GM13977 (cell line): ENCODE results near the gene NME8.

ENCODE experiments used
- DNase-seq: peaks from one replicate; pipeline ENCODE4 v3.0.0; 2012; ENCODE audit warnings: low spot score
- in situ Hi-C: fragments of 300-500 bp; cut with MboI; formaldehyde crosslinking; loops from one replicate; pipeline ENCODE4 v1.12.0; 2022; ENCODE audit warnings: low sequenced_read_pairs, low pct_unique_long_range_greater_than_20kb, mixed read lengths, inconsistent platforms; ENCODE audit not compliant: unreplicated experiment
- TF ChIP-seq, protein P1 (sequence below): IDR thresholded peaks from 2 replicates; pipeline ENCODE4 v1.5.1; 2012; ENCODE audit warnings: mild to moderate bottlenecking, control low read depth; ENCODE audit not compliant: insufficient read depth; ENCODE audit errors: extremely low read depth, missing control alignments

NME8 gene

DNA sequence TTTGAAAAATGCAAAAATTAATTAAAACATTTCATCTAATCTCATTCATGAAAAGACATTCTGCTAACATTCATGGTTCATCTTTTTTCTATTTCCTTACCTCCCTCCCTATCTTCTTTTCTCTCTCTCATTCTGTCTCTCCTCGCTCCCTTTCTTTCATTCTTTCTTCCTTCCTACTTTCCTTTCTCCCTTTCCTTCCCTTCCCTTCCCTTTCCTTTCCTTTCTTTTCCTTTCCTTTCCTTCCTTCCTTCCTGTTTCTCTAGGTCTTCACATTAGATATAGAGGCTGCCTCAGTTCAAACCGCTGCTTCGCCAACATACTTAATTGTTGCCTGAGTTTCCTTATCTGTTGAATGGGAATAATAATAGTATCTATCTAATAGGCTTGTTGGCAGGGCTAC, 46.3 kb downstream of the NME8 start:
- no peak for DNase-seq
- TF ChIP-seq, protein P1, sequence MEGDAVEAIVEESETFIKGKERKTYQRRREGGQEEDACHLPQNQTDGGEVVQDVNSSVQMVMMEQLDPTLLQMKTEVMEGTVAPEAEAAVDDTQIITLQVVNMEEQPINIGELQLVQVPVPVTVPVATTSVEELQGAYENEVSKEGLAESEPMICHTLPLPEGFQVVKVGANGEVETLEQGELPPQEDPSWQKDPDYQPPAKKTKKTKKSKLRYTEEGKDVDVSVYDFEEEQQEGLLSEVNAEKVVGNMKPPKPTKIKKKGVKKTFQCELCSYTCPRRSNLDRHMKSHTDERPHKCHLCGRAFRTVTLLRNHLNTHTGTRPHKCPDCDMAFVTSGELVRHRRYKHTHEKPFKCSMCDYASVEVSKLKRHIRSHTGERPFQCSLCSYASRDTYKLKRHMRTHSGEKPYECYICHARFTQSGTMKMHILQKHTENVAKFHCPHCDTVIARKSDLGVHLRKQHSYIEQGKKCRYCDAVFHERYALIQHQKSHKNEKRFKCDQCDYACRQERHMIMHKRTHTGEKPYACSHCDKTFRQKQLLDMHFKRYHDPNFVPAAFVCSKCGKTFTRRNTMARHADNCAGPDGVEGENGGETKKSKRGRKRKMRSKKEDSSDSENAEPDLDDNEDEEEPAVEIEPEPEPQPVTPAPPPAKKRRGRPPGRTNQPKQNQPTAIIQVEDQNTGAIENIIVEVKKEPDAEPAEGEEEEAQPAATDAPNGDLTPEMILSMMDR: no peak
- in situ Hi-C loops: no loop called here

DNA sequence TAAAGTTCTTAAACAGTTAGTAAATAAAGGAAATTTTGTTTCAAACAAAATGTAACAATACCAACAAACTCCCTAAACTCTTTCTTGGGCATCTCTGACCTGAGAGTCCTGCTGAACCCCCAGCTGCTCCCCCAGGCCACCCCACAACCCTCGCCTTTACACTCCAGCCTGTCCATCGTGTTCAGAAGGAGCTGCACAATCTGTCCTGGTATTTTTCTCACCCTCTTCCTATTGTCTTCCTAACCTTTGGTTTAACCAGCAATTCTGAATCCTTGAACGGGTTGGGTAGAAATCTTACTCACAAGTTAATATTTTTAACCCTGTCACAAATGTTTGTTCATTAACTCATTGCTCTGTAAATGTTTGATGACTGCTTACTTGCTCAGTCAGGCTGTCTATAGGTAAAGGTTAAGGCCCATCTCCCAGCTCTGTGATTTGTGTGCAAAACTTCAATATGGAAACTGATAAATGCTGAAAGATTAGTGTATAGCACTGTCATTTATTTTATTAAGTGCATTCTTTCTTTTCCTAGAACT, 51.4 kb downstream of the NME8 start:
- TF ChIP-seq, protein P1: no peak

DNA sequence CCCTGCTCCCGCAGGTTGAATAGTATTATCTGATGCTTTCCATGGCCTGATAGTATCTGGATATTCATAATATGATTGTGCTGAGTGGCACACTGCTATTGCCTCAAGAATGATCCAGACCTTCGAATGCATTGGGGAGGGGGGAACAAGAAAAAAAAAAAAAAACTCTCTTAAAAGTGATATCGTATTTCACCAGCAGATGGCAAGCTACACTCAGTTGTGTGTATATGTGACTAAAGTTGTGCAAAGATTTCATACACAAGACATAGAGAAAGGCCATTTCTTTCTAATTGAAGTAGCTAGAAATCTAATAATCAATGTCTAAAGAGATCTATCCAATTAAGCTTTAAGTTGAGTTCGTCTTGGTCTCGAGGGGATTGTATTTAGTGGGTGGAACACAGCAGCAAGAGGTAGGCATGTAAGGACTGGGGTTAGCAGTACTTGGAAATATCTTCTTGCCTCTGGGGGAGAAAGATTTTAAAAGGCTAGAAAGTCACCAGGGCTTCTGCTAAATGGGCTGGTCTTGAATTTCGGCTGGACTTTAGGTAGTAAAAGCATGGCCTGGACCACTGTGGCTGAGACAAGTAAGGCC, 52.9 kb downstream of the NME8 start:
- DNase-seq: no peak
- TF ChIP-seq, protein P1: peak; percentile 48
- in situ Hi-C loops: loop anchor here (10.0 kb wide), 1 partner anchor 323 kb away; no protein-coding TSS in a partner anchor

More for the DNA sequence above, 51.4 kb downstream of the NME8 start:
- no peak for DNase-seq
- in situ Hi-C loops: loop anchor here (10.0 kb wide), 1 partner anchor 325 kb away; no protein-coding TSS in a partner anchor

DNA sequence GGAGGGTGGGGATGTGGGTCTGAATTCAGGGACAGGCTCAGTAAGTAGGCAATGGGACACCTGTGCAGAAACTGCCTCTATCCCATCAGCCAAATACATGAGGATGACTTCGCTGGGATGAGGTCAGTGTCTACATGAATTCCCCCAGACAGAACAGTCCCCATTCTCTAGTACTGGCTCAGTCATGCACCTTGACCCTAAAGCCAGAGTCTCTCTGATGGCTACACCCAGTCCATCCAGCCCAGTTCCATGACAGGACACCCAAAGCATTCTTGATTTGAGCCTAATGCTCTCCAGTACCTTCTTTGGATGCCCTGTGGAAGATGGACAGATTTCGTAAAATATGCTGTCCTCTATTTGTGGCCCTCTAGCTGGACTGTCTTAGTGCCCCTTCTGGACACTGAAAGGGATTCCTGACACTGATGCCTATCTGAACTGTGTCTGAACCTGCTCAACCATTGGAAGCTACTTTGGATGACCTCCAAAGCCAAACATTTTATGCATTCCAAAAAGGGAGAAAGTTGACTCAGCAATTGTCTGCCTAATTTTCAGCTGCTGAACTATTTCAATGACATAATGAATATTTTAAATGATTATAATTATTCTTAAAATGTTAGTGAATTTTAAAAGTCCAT, 53.6 kb downstream of the NME8 start:
- in situ Hi-C loops: loop anchor here (10.0 kb wide), 1 partner anchor 323 kb away; no protein-coding TSS in a partner anchor
- TF ChIP-seq, protein P1: no peak
- no peak for DNase-seq

DNA sequence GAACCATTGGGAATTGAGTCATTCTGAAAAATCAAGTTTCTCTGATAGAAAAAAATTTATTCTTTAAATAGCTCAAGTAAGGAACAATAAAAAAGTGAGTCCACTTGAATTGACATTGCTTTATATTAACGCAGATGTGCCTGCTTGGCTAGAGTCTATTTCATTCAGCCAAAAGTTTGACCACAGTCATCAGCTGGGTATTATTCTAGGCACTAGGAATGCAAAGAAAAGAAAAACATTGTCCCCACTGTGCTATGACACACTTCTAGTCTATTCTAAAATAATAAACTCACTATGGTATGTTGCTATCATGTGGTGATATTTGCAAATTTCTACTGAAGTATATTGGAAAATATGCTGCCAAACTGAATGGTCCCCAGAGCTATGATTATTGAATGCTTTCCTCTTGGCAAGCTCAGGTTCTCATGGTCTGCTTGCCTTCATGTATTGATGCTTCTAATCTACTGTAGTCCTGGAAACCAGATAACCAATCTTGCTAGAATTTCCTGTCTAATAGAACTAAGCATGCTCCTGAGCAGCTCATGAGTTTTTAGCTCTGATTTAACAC, 59.9 kb downstream of the NME8 start:
- in situ Hi-C loops: loop anchor here (10.0 kb wide), 1 partner anchor 316 kb away; no protein-coding TSS in a partner anchor
- no peak for DNase-seq
- TF ChIP-seq, protein P1: no peak

DNA sequence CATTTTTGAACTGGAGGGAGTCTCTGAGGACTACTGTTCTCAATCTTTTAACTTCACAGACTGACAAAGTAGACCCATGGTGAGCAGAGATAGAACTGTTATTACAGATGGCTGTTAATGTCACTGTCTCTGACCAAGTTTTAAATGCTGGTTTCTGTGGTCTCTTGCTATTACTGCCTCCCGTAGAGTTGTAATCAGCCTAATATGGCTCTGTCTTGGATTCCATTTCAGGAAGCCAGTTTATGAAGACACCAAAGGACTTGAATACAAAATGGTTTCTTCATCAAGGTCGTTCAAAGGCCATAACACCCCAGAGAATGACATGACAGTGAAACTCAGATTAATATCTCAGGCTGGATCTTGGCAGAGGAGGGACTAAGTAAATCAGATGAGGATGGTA, 64.4 kb downstream of the NME8 start:
- no peak for DNase-seq
- in situ Hi-C loops: no loop called here
- TF ChIP-seq, protein P1: no peak
